ENCODE data around the gene DCLK1. TPM values are rescaled to one million over a fixed set of nuclear protein-coding genes. Genes with fewer than 3 reads are reported as not detected.
"Not testable (repeated sequence)": the region's sequence is repeated elsewhere in the genome, so short reads cannot be mapped to it uniquely, and the experiment has no call there.

Gene DCLK1
- total RNA-seq, 2 donors from 2014 or later = not detected

GRCh38 chr13:36124236-36124822, 6.9 kb downstream of the DCLK1 start:
- H3K27ac Mint-ChIP-seq = no peak overlapping the region
- H3K27me3 Mint-ChIP-seq = no peaks in the 10 kb centered on the region
- H3K9me3 ChIP-seq (ENCODE audit: control insufficient read depth, low read length, poor library complexity, severe bottlenecking) = no peaks in the 10 kb centered on the region
- ATAC-seq (no peak), DNase-seq (no peak)
- H3K4me3 Mint-ChIP-seq = no peak overlapping the region
- H3K4me1 Mint-ChIP-seq = no peaks in the 10 kb centered on the region
- H3K36me3 Mint-ChIP-seq (ENCODE audit: low read depth) = no peaks in the 10 kb centered on the region

GRCh38 chr13:36115306-36115705, 15.9 kb downstream of the DCLK1 start:
- no peaks in the 10 kb centered on the region for H3K9me3 ChIP-seq (ENCODE audit: control insufficient read depth, low read length, poor library complexity, severe bottlenecking)
- no peak overlapping the region for H3K27ac Mint-ChIP-seq
- DNase-seq (no peak), ATAC-seq (no peak)
- H3K4me1 Mint-ChIP-seq = no peaks in the 10 kb centered on the region
- H3K27me3 Mint-ChIP-seq = peaks cover 4% of the 10 kb centered on the region
- H3K4me3 Mint-ChIP-seq = no peak overlapping the region
- no peaks in the 10 kb centered on the region for H3K36me3 Mint-ChIP-seq (ENCODE audit: low read depth)

- ATAC-seq = no peak
- no peaks in the 10 kb centered on the region for H3K9me3 ChIP-seq (ENCODE audit: control insufficient read depth, low read length, poor library complexity, severe bottlenecking)
- no peaks in the 10 kb centered on the region for H3K36me3 Mint-ChIP-seq (ENCODE audit: low read depth)
- H3K27ac Mint-ChIP-seq = no peak overlapping the region
- peaks cover 4% of the 10 kb centered on the region for H3K27me3 Mint-ChIP-seq
- H3K4me3 Mint-ChIP-seq = no peak overlapping the region
- no peak for DNase-seq
- no peaks in the 10 kb centered on the region for H3K4me1 Mint-ChIP-seq
These were observed 16.9 kb downstream of the DCLK1 start for GRCh38 chr13:36114233-36114632.

GRCh38 chr13:36108954-36109353, 22.2 kb downstream of the DCLK1 start:
- no peak overlapping the region for H3K27ac Mint-ChIP-seq
- H3K27me3 Mint-ChIP-seq = peaks cover 4% of the 10 kb centered on the region
- no peaks in the 10 kb centered on the region for H3K4me1 Mint-ChIP-seq
- no peaks in the 10 kb centered on the region for H3K36me3 Mint-ChIP-seq (ENCODE audit: low read depth)
- no peak for ATAC-seq
- H3K4me3 Mint-ChIP-seq = no peak overlapping the region
- H3K9me3 ChIP-seq (ENCODE audit: control insufficient read depth, low read length, poor library complexity, severe bottlenecking) = no peaks in the 10 kb centered on the region
- DNase-seq = no peak

- no peak for ATAC-seq
- H3K4me1 Mint-ChIP-seq = no peaks in the 10 kb centered on the region
- H3K27me3 Mint-ChIP-seq = peaks cover 4% of the 10 kb centered on the region
- no peaks in the 10 kb centered on the region for H3K36me3 Mint-ChIP-seq (ENCODE audit: low read depth)
- H3K9me3 ChIP-seq (ENCODE audit: control insufficient read depth, low read length, poor library complexity, severe bottlenecking) = no peaks in the 10 kb centered on the region
- no peak overlapping the region for H3K27ac Mint-ChIP-seq
- H3K4me3 Mint-ChIP-seq = no peak overlapping the region
- no peak for DNase-seq
These were observed 22.8 kb downstream of the DCLK1 start for GRCh38 chr13:36108342-36108741.

- H3K4me3 Mint-ChIP-seq = no peak overlapping the region
- H3K27ac Mint-ChIP-seq = no peak overlapping the region
- H3K27me3 Mint-ChIP-seq = peaks cover 4% of the 10 kb centered on the region
- DNase-seq = no peak
- no peaks in the 10 kb centered on the region for H3K4me1 Mint-ChIP-seq
- no peaks in the 10 kb centered on the region for H3K36me3 Mint-ChIP-seq (ENCODE audit: low read depth)
- no peak for ATAC-seq
- no peaks in the 10 kb centered on the region for H3K9me3 ChIP-seq (ENCODE audit: control insufficient read depth, low read length, poor library complexity, severe bottlenecking)
These were observed 23.7 kb downstream of the DCLK1 start for GRCh38 chr13:36107521-36107920.

- Mint-ChIP-seq H3K36me3 (ENCODE audit: low read depth) (no peaks in the 10 kb centered on the region), H3K27me3 (no peaks in the 10 kb centered on the region), H3K27ac (no peak overlapping the region), H3K4me3 (no peak overlapping the region), H3K4me1 (no peaks in the 10 kb centered on the region)
- no peaks in the 10 kb centered on the region for H3K9me3 ChIP-seq (ENCODE audit: control insufficient read depth, low read length, poor library complexity, severe bottlenecking)
- DNase-seq = no peak
- no peak for ATAC-seq
These were observed 25.5 kb downstream of the DCLK1 start for GRCh38 chr13:36105726-36106125.

- Mint-ChIP-seq H3K27ac (no peak overlapping the region), H3K27me3 (no peaks in the 10 kb centered on the region), H3K36me3 (ENCODE audit: low read depth) (no peaks in the 10 kb centered on the region), H3K4me3 (no peak overlapping the region), H3K4me1 (no peaks in the 10 kb centered on the region)
- no peaks in the 10 kb centered on the region for H3K9me3 ChIP-seq (ENCODE audit: control insufficient read depth, low read length, poor library complexity, severe bottlenecking)
- DNase-seq = no peak
- ATAC-seq = no peak
These were observed 28.5 kb downstream of the DCLK1 start for GRCh38 chr13:36102721-36103120.

- not testable (repeated sequence) for H3K36me3 Mint-ChIP-seq (ENCODE audit: low read depth); H3K4me1 Mint-ChIP-seq; H3K9me3 ChIP-seq (ENCODE audit: control insufficient read depth, low read length, poor library complexity, severe bottlenecking); H3K27ac Mint-ChIP-seq; DNase-seq; H3K4me3 Mint-ChIP-seq; H3K27me3 Mint-ChIP-seq; ATAC-seq
These were observed 29.3 kb downstream of the DCLK1 start for GRCh38 chr13:36101907-36102306.

- no peaks in the 10 kb centered on the region for H3K9me3 ChIP-seq (ENCODE audit: control insufficient read depth, low read length, poor library complexity, severe bottlenecking)
- Mint-ChIP-seq H3K27ac (no peak overlapping the region), H3K27me3 (no peaks in the 10 kb centered on the region), H3K4me1 (no peaks in the 10 kb centered on the region), H3K36me3 (ENCODE audit: low read depth) (no peaks in the 10 kb centered on the region), H3K4me3 (no peak overlapping the region)
- ATAC-seq (no peak), DNase-seq (no peak)
These were observed 30.0 kb downstream of the DCLK1 start for GRCh38 chr13:36101157-36101556.

- ATAC-seq (no peak), DNase-seq (no peak)
- no peaks in the 10 kb centered on the region for H3K4me1 Mint-ChIP-seq
- no peaks in the 10 kb centered on the region for H3K27me3 Mint-ChIP-seq
- H3K36me3 Mint-ChIP-seq (ENCODE audit: low read depth) = no peaks in the 10 kb centered on the region
- no peak overlapping the region for H3K4me3 Mint-ChIP-seq
- H3K27ac Mint-ChIP-seq = no peak overlapping the region
- H3K9me3 ChIP-seq (ENCODE audit: control insufficient read depth, low read length, poor library complexity, severe bottlenecking) = no peaks in the 10 kb centered on the region
These were observed 33.1 kb downstream of the DCLK1 start for GRCh38 chr13:36098080-36098479.

GRCh38 chr13:36096461-36097416, 34.4 kb downstream of the DCLK1 start:
- H3K4me1 Mint-ChIP-seq = no peaks in the 10 kb centered on the region
- H3K27ac Mint-ChIP-seq = no peak overlapping the region
- ATAC-seq = no peak
- H3K36me3 Mint-ChIP-seq (ENCODE audit: low read depth) = no peaks in the 10 kb centered on the region
- H3K4me3 Mint-ChIP-seq = no peak overlapping the region
- H3K27me3 Mint-ChIP-seq = no peaks in the 10 kb centered on the region
- H3K9me3 ChIP-seq (ENCODE audit: control insufficient read depth, low read length, poor library complexity, severe bottlenecking) = no peaks in the 10 kb centered on the region
- DNase-seq = no peak

- no peak for ATAC-seq
- H3K4me3 Mint-ChIP-seq = no peak overlapping the region
- no peaks in the 10 kb centered on the region for H3K4me1 Mint-ChIP-seq
- H3K27ac Mint-ChIP-seq = no peak overlapping the region
- H3K27me3 Mint-ChIP-seq = no peaks in the 10 kb centered on the region
- H3K9me3 ChIP-seq (ENCODE audit: control insufficient read depth, low read length, poor library complexity, severe bottlenecking) = no peaks in the 10 kb centered on the region
- no peaks in the 10 kb centered on the region for H3K36me3 Mint-ChIP-seq (ENCODE audit: low read depth)
- DNase-seq = no peak
These were observed 36.7 kb downstream of the DCLK1 start for GRCh38 chr13:36094478-36094877.

- no peak overlapping the region for H3K4me3 Mint-ChIP-seq
- no peak overlapping the region for H3K27ac Mint-ChIP-seq
- DNase-seq (no peak), ATAC-seq (no peak)
- no peaks in the 10 kb centered on the region for H3K27me3 Mint-ChIP-seq
- H3K36me3 Mint-ChIP-seq (ENCODE audit: low read depth) = no peaks in the 10 kb centered on the region
- H3K4me1 Mint-ChIP-seq = no peaks in the 10 kb centered on the region
- H3K9me3 ChIP-seq (ENCODE audit: control insufficient read depth, low read length, poor library complexity, severe bottlenecking) = no peaks in the 10 kb centered on the region
These were observed 40.6 kb downstream of the DCLK1 start for GRCh38 chr13:36090592-36090991.

Measured in T-helper 17 cell (primary cell).